Calu3 (cell line): ENCODE measurements around the gene FANCL. TPM values are rescaled to one million over a fixed set of nuclear protein-coding genes. Genes with fewer than 3 reads are reported as not detected.
"Not testable (repeated sequence)": the region's sequence is repeated elsewhere in the genome, so short reads cannot be mapped to it uniquely, and the experiment has no call there.

ENCODE experiments used
- BruUV-seq: library from RNA; stranded (reverse); fragments of 400-500 nt; replicated peaks from 2 replicates; lab custom pipeline; 2021; lab: Mats Ljungman, UMichigan
- CTCF ChIA-PET: fragments of 300-600 bp; sonication (Branson Sonifier 250); formaldehyde crosslinking; loops from one replicate; lab custom pipeline; 2022; ENCODE audit warnings: antibody characterized with exemption; lab: Charles Lee
- DNase-seq: peaks from one replicate; pipeline ENCODE4 v3.0.0; 2022
- H3K27ac Mint-ChIP-seq: one replicate; pipeline ENCODE4 v1.8.0; 2022; ENCODE audit warnings: mixed read lengths; ENCODE audit not compliant: unreplicated experiment
- H3K27me3 Mint-ChIP-seq: one replicate; pipeline ENCODE4 v1.8.0; 2022; ENCODE audit warnings: mixed read lengths; ENCODE audit not compliant: unreplicated experiment
- H3K36me3 Mint-ChIP-seq: one replicate; pipeline ENCODE4 v1.8.0; 2022; ENCODE audit warnings: mild to moderate bottlenecking, moderate library complexity, mixed read lengths; ENCODE audit not compliant: insufficient read depth, unreplicated experiment
- H3K4me1 Mint-ChIP-seq: one replicate; pipeline ENCODE4 v1.8.0; 2022; ENCODE audit warnings: mild to moderate bottlenecking, low read depth, mixed read lengths; ENCODE audit not compliant: unreplicated experiment
- H3K4me3 Mint-ChIP-seq: one replicate; pipeline ENCODE4 v1.8.0; 2022; ENCODE audit warnings: mild to moderate bottlenecking, low read depth, moderate library complexity, mixed read lengths; ENCODE audit not compliant: unreplicated experiment
- H3K9me3 Mint-ChIP-seq: one replicate; pipeline ENCODE4 v1.8.0; 2022; ENCODE audit warnings: low read depth, mixed read lengths; ENCODE audit not compliant: unreplicated experiment
- CTCF ChIP-seq: fragments of 200-600 bp; IDR thresholded peaks from one replicate; pipeline ENCODE4 v1.8.0; 2022; ENCODE audit warnings: antibody characterized with exemption; ENCODE audit not compliant: unreplicated experiment
- intact Hi-C: fragments of 100-400 bp; cut with micrococcal nuclease; formaldehyde crosslinking; loops from one replicate; pipeline ENCODE4 v1.10.0; 2022; ENCODE audit not compliant: unreplicated experiment
- total RNA-seq: library from RNA; stranded (reverse); gene quantifications from 2 replicates; pipeline ENCODE4 v1.2.3, GENCODE V29; 2022

The FANCL gene
- total RNA-seq, 1 experiment from 2014 or later: 40.5 TPM

- H3K36me3 Mint-ChIP-seq, DNase-seq, BruUV-seq, H3K27ac Mint-ChIP-seq, intact Hi-C loops, CTCF ChIA-PET, H3K4me3 Mint-ChIP-seq, H3K4me1 Mint-ChIP-seq, H3K27me3 Mint-ChIP-seq: not testable (repeated sequence)
- peaks cover 14% of the 10 kb centered on the region for H3K9me3 Mint-ChIP-seq
These were observed 69.3 kb downstream of the FANCL start for GRCh38 chr2:58171831-58172230.

- H3K27me3 Mint-ChIP-seq, H3K4me1 Mint-ChIP-seq, H3K4me3 Mint-ChIP-seq, CTCF ChIA-PET, H3K27ac Mint-ChIP-seq, H3K36me3 Mint-ChIP-seq, BruUV-seq, DNase-seq, intact Hi-C loops: not testable (repeated sequence)
- H3K9me3 Mint-ChIP-seq: peaks cover 14% of the 10 kb centered on the region
These were observed 70.7 kb downstream of the FANCL start for GRCh38 chr2:58170334-58170933.

- H3K9me3 Mint-ChIP-seq: peaks cover 14% of the 10 kb centered on the region
- H3K27me3 Mint-ChIP-seq, CTCF ChIA-PET, DNase-seq, H3K27ac Mint-ChIP-seq, intact Hi-C loops, H3K4me1 Mint-ChIP-seq, BruUV-seq, H3K36me3 Mint-ChIP-seq, H3K4me3 Mint-ChIP-seq: not testable (repeated sequence)
These were observed 71.3 kb downstream of the FANCL start for GRCh38 chr2:58169845-58170244.

GRCh38 chr2:58168130-58168529 is 73.0 kb downstream of the FANCL start:
- H3K4me3 Mint-ChIP-seq, H3K27ac Mint-ChIP-seq, H3K36me3 Mint-ChIP-seq, BruUV-seq, DNase-seq, H3K9me3 Mint-ChIP-seq, H3K4me1 Mint-ChIP-seq, H3K27me3 Mint-ChIP-seq, intact Hi-C loops: not testable (repeated sequence)
- CTCF ChIA-PET: interaction anchor here (0.7 kb wide), 1 partner anchor 12 kb away, joined by 3 read pairs; no protein-coding TSS in a partner anchor

- no peak for TF ChIP-seq CTCF
- CTCF ChIA-PET: no interaction called here
- Mint-ChIP-seq H3K27ac (no peak overlapping the region), H3K4me1 (no peaks in the 10 kb centered on the region), H3K27me3 (no peaks in the 10 kb centered on the region), H3K4me3 (no peak overlapping the region), H3K36me3 (peaks cover 18% of the 10 kb centered on the region), H3K9me3 (no peaks in the 10 kb centered on the region)
- intact Hi-C loops: no loop called here
- DNase-seq: no peak
- no TSS peak for BruUV-seq
These were observed 77.2 kb downstream of the FANCL start for GRCh38 chr2:58163913-58164312.

GRCh38 chr2:58158481-58158880 is 82.6 kb downstream of the FANCL start:
- DNase-seq: no peak
- Mint-ChIP-seq H3K27me3 (no peaks in the 10 kb centered on the region), H3K4me1 (no peaks in the 10 kb centered on the region), H3K36me3 (peaks cover 14% of the 10 kb centered on the region), H3K4me3 (no peak overlapping the region), H3K27ac (no peak overlapping the region), H3K9me3 (no peaks in the 10 kb centered on the region)
- BruUV-seq: no TSS peak
- intact Hi-C loops: loop anchor here (10.0 kb wide), 1 partner anchor 394 kb away; no protein-coding TSS in a partner anchor
- TF ChIP-seq CTCF: no peak
- CTCF ChIA-PET: no interaction called here
